Ammon's horn (tissue), 1 donor: Measurements from ENCODE around the gene FOXQ1.

Experiments used
- DNase-seq: peaks from one replicate; pipeline ENCODE4 v3.0.0-alpha.2; 2016; ENCODE audit warnings: low spot score

Gene FOXQ1

GRCh38 chr6:1363298-1363697, 51.4 kb downstream of the FOXQ1 start:
- DNase-seq = no peak

GRCh38 chr6:1363729-1364572, 52.1 kb downstream of the FOXQ1 start:
- no peak for DNase-seq
